ENCODE measurements around the gene MAPKAPK3.
"Not testable (repeated sequence)": the region's sequence is repeated elsewhere in the genome, so short reads cannot be mapped to it uniquely, and the experiment has no call there.

Gene MAPKAPK3

GRCh38 chr3:50673931-50674330 lies 57.0 kb downstream of the MAPKAPK3 start:
- no peak for DNase-seq (ENCODE audit: low spot score)
- TF ChIP-seq CTCF (IDR thresholded peaks at IDR 0.05; ENCODE audit: borderline replicate concordance, control extremely low read depth, extremely low read depth, insufficient read depth, missing control alignments), result no peak
- in situ Hi-C loops (cut with MboI; ENCODE audit: low sequenced_read_pairs, unreplicated experiment), result no loop called here

GRCh38 chr3:50674349-50675178 lies 57.6 kb downstream of the MAPKAPK3 start, which contains the start of gene DOCK3:
TSS of gene DOCK3 (plus strand) at chr3:50674927. CDS start at chr3:50675264, 337 bp downstream.
- no peak for TF ChIP-seq CTCF (IDR thresholded peaks at IDR 0.05; ENCODE audit: borderline replicate concordance, control extremely low read depth, extremely low read depth, insufficient read depth, missing control alignments)
- DNase-seq (ENCODE audit: low spot score), result peak; percentile 85
- in situ Hi-C loops (cut with MboI; ENCODE audit: low sequenced_read_pairs, unreplicated experiment), result no loop called here

- peak; percentile 49 for DNase-seq (ENCODE audit: low spot score)
- peak; percentile 16 for TF ChIP-seq CTCF (IDR thresholded peaks at IDR 0.05; ENCODE audit: borderline replicate concordance, control extremely low read depth, extremely low read depth, insufficient read depth, missing control alignments)
- in situ Hi-C loops (cut with MboI; ENCODE audit: low sequenced_read_pairs, unreplicated experiment), result no loop called here
Measured at GRCh38 chr3:50675179-50676030, 58.5 kb downstream of the MAPKAPK3 start.

GRCh38 chr3:50676031-50676705 lies 59.2 kb downstream of the MAPKAPK3 start:
- no peak for DNase-seq (ENCODE audit: low spot score)
- in situ Hi-C loops (cut with MboI; ENCODE audit: low sequenced_read_pairs, unreplicated experiment), result no loop called here
- TF ChIP-seq CTCF (IDR thresholded peaks at IDR 0.05; ENCODE audit: borderline replicate concordance, control extremely low read depth, extremely low read depth, insufficient read depth, missing control alignments), result no peak

GRCh38 chr3:50687127-50687751 lies 70.3 kb downstream of the MAPKAPK3 start:
- in situ Hi-C loops (cut with MboI; ENCODE audit: low sequenced_read_pairs, unreplicated experiment), result no loop called here
- TF ChIP-seq CTCF (IDR thresholded peaks at IDR 0.05; ENCODE audit: borderline replicate concordance, control extremely low read depth, extremely low read depth, insufficient read depth, missing control alignments), result no peak
- DNase-seq (ENCODE audit: low spot score), result no peak

GRCh38 chr3:50687916-50688315 lies 71.0 kb downstream of the MAPKAPK3 start:
- TF ChIP-seq CTCF (IDR thresholded peaks at IDR 0.05; ENCODE audit: borderline replicate concordance, control extremely low read depth, extremely low read depth, insufficient read depth, missing control alignments), result no peak
- in situ Hi-C loops (cut with MboI; ENCODE audit: low sequenced_read_pairs, unreplicated experiment), result no loop called here
- no peak for DNase-seq (ENCODE audit: low spot score)

- in situ Hi-C loops (cut with MboI; ENCODE audit: low sequenced_read_pairs, unreplicated experiment), result not testable (repeated sequence)
Measured at GRCh38 chr3:50688602-50689001, 71.7 kb downstream of the MAPKAPK3 start.

More at GRCh38 chr3:50688602-50689001, 71.7 kb downstream of the MAPKAPK3 start:
- not testable (repeated sequence) for DNase-seq (ENCODE audit: low spot score)
